HG03159 (cell line): ENCODE results near the gene CD300C.
"Not testable (repeated sequence)": the region's sequence is repeated elsewhere in the genome, so short reads cannot be mapped to it uniquely, and the experiment has no call there.

Source experiments
- ATAC-seq: cut with Tn5 transposase; IDR thresholded peaks from one replicate; pipeline ENCODE4 v1.9.1; 2021; ENCODE audit warnings: mild to moderate bottlenecking, moderate library complexity; ENCODE audit not compliant: unreplicated experiment

Gene CD300C

DNA sequence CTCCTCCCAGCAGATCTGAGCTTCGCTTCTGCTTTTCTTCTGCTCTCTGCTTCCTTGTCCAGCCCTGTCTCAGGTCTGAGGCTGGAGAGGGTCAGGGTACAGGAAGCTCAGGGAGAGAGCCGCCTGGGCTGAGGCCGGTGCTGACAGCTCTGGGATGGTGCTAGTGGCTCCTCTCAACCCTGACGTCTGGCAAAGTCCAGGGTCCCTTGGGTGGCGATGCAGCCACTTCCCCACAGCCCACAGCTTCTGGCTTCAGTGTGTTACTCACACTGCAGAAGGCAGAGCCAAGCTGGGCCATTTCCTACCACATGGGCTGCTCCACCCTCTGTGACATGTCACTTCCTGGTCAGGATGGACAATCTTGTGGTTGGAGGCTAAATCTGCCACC is at the start of gene CD300C:
Gene CD300C, minus strand, starts transcription at position 273 of the 388 bp plus-strand sequence. CDS start 333 bp downstream, outside the sequence.
- no peak for ATAC-seq

DNA sequence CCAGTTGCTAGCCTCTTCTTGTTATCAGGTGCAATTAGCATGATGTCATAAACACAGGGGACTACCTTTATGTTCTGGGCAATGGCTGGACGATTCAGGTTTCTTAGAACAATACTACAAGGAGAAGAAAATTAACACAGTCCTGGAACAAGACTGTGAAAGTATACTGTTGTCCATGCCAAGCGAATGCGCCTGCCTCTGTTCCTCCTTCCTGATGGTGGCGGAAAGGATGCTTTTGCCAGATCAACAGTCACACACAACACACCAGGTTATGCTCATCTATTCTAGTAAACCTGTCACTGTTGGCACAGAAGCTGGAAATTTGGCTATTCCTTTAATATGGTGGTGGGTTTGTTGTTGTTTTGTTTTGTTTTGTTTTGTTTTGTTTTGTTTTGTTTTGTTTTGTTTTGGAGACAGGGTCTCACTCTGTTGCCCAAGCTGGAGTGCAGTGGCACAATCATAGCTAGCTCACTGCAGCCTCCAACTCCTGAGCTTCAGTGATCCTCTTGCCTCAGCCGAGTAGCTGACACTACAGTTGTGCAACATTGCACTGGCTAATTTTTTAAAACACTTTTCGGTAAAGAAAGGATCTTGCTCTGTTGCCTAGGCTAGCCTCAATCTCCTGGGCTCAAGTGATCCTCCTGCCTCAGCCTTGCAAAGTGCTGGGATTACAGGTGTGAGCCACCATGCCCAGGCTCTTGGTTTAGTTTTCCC is 49.3 kb upstream of the CD300C start:
- no peak for ATAC-seq

DNA sequence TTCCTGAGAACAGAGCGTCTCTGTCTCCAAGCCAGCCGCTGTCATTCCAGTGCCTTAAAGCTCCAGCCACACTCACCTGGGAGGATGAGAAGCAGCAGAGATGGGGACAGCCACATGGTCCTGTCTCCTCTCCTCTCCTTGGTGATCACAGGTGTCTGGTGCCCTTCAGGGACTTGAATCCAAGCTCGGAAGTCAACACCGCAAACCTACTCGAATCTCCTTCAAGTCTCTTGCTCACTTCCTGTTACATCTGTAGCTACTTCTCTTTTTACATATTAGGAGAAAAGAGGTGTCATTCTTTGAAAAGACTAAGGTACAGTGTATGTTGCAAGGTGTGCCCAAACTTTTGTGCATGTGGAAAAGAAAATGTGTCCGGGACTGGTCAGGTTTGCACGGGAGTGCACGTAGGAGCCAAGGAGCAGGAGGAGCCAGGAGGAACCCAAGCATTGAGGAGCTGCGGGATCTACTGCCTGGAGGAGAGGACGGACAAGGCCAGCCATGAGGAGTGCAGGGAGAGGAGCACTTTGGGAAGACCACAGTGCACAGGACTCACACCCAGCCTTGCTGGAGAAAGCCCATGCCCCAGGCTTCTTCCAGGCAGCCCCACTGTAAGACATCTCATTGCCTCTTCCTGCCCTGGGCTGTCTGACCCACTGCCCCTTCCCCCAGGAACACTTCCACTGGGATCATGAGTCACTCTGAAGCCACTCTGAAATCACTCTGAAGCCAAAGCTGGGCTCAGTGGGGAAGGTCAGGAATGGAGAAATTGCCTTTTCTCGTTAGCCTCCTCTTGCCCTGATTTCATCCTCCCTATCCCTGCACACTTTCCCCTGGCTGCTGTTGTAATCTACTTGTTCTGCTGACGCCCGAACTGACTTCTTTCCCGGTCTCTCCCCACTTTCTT is 46.4 kb upstream of the CD300C start, which contains the start of gene CD300LD:
Gene CD300LD, minus strand, starts transcription at position 197 of the 904 bp plus-strand sequence. Its CDS starts 81 bp downstream, at position 116.
- no peak for ATAC-seq

DNA sequence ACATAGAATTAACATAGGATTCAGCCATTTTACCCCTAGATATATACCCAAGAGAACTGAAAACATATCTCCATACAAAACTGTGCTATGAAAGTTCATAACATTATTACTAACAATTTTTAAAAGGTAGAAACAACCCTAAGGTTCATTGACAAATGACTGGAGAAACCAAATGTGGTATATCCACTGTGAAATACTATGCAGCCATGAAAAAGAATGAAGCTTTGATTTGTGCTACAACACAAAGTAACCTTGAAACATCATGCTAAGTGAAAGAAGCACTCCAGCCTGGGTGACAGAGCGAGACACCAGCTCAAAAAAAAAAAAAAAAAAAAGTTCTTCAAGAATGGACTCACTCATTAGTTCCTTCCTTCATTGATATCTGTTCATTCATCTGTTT is 45.6 kb upstream of the CD300C start:
- ATAC-seq = no peak

DNA sequence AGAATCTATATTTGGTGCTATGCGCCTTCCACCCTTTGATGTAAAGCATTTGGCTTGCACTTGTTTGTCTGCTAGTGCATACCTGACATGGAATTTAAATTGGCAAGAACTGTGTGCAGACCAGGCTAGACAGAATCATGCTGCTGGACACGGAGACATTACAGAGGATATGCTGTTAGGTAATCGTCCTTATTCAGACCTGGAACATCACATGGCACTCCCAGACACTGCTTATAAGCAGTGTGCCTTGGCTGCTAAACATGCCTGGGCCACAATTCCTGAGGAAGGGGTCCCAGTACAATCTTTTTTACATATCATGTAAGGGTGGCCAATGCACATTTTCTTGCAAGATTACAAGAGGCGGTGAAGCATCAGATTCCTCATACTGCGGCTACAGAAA is 39.8 kb upstream of the CD300C start:
- ATAC-seq = no peak

DNA sequence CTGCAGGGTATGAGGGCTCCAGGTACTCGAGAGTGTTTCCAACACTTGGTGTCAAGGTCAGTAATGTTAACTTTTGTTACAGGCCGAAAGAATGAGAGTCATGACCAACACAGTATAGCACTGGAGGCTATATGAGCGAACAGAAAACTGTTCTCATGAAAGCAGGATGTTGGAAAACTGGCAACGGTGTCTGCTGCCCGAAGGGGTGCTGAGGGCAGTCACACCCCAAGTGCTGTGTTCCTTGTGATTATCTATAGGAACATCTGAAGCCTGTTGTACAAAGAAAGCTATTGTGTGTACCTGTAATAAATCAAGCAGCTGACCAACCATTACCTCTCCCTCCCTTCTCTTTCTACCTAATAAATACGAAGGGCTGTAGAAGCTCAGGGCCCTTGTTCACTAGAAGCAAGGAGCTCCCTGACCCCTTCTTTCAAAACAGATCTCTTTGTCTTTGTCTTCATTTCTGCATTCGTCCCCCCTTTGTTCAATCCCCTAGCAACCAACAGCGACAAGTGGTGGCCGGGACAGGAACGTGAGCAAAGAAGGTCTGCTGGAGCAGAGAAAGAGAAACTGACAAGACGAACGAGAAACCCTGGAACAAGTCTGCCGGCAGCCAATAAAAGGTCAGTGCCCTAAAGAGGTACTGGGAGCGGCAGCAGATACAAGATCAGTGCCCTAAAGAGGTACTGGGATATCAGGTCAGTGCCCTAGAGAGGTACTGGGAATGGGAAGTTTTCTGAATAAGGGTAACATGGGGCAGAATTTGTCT is 38.6 kb upstream of the CD300C start:
- no peak for ATAC-seq

DNA sequence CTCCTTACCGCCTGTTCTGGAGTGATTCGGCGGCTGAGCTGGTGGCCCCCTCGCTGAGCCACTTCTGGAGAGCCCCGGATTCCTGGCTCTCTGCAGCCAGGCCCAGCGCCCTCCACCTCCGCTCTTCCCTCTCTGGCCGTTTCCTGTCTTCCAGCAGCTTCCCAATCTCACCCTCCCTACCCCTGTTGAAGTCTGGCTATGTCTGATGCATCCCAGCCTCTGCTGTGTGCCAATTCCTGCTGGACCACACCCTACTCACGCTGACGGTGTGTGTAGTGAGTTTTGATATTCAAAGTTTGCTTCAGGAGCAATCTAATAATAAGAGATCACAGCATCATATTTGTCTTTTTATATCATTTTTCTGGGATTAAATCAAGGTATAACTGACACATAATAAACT is 36.7 kb upstream of the CD300C start:
- ATAC-seq = no peak

DNA sequence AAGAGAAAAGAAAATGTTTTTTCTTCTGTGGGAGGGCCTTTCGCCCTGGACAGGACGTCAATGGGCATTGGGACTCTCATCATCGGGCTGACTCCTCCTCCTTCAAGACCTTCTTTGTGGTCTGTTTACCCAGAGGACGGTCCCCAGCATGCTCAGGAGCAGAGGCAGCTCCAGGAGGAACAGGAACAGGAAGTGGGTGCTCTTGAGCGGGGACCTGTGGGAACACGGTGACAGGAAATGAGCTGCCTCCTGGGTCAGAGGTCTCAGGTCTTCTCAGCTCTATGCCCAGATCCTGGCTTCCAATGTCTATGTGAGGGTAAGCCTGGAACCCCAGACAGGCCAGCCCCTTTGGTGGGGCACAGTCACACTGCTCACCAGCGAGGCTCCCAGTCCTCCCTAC is 34.0 kb upstream of the CD300C start:
- ATAC-seq = no peak

DNA sequence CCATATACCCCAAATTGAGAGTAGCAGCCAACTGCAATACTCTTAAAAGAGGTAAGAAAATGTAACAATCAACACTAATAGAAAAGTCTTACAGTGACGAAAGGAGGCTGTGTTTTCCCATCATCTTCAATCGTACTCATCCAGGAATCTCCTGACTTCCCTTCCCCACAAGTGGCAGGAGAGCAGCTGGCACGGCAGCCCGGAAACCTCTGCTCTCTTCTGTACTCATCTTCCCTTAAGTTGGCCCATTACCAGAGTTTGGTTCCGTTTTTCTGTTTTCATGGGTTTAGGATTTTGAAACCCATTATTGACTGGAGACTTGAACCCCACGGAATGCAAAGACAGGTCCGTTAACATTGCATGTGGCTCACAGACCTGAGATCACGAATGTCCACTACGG is 33.1 kb upstream of the CD300C start:
- no peak for ATAC-seq

DNA sequence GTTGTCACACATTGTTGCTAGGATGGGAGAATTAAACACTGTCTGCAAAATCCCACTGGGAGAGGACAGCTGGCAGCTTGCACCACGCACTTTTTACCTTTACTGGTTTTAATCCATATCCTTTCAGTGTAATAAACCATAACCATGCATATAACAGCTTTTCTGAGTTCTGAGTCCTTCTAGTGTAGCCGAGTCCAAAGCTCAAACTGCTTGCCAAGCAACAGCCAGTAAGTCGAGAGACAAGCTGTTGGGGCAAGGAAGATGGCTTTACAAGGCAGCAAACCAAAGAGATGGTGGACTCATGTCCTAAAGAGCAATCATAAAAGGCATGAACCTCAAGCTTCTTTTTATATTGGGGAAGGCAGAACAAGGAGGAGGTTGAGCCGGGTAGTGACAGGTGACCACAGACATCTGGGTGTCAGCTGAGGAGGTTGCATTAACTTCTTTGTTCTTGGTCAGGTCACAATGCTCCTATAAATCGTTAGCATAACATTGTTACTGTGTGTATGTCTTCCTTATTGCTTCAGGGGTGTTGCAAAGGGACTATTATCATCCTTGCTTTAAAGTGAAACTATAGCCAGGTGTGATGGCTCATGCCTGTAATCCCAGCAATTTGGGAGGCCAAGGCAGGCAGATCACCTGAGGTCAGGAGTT is 28.7 kb upstream of the CD300C start:
- ATAC-seq = no peak

DNA sequence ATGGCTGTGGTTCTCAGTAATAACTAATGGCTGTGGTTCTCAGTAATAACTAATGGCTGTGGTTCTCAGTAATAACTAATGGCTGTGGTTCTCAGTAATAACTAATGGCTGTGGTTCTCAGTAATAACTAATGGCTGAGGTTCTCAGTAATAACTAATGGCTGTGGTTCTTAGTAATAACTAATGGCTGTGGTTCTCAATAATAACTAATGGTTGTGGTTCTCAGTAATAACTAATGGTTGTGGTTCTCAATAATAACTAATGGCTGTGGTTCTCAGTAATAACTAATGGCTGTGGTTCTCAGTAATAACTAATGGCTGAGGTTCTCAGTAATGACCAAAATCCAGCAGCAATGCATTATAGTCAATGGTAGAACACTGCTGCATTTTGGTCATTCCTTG is 27.7 kb upstream of the CD300C start:
- ATAC-seq = not testable (repeated sequence)

DNA sequence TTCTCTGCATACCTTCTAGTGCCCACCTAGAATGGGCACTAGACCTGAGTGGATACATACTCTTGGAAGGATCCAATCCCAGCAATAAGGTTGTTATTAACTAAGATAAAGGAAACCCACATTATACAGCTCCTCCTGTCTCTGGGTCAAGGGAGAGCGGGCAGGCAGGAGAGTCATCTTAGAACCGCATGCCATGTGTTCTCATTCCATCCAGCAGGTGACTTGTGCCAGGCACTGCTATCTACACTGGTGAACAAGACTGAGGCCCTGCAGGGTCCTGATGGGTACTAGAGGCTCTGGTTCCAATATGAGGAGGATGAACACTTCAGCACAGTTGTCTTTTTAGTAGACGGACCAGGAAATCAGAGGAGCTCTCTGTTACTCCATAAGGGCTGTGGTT is 27.3 kb upstream of the CD300C start:
- ATAC-seq = no peak

DNA sequence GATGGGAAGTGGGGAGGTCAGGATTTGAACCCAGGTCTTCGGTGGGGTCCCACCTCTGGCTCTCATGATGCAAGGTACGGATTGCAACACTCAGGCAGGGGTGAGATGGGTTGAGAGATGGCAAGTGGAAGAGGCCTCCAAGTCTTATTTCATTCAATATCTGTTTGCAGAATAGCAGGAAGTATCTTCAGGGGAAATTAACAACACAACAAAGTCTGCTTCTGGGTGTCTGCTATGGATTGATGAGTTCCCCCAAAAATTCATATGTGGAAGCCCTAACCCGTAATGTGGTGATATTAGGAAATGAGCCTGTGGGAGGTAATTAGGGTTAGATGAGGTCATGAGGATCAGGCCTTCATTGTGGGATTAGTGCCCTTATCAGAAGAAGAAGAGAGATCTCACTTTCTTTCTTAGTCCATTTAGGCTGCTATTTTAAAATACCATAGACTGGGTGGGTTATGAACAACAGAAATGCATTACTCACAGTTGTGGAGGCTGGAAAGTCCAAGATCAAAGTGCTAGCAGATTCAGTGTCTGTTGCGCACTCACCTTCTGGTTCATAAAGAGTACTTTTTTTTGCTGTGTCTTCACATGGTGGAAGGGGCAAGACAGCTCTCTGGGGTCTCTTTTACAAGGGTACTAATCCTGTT is 25.8 kb upstream of the CD300C start:
- no peak for ATAC-seq

DNA sequence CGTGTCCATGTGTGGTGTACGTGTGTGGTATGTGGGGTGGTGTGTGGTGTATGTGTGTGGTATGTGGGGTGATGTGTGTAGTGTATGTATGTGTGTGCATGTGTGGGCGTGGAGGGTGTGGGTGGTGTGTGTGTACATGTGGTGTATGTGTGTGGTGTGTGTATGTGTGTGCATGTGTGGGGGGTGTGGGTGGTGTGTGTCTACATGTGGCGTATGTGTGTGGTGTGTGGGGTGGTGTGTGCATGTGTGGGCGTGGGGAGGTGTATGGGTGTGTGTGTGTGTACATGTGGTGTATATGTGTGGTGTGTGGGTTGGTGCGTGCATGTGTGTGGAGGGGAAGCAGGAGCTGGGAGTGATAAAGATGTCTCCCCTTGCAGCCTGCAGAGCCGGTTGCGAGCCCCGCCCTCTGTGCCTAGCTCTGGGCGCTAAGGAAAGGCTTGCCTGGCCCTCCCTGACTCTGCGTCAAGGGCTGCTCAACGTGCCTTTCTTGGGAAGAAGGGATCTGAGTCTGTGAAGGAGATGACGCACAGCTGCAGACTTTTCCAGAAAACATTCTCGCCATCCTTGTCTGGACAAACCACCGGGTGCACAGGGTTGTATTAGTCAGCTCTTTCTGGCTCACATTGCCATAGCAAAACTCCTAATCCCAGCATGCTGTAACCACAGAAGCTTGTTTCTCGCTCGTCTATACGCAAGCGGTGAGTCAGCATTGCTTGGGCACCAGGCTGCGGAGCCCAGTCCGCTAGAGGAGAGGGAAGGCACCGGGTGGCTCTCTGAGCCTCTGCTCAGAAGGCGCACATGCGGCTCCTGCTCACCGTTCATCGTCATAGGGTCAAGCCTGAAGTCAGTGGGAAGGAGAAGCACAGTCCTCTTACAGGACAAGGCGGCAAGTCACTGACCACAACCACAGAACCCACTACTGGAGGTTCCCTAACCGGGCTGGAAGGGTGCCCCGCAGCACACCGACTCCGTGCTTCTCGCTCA is 23.4 kb upstream of the CD300C start:
- ATAC-seq = no peak

DNA sequence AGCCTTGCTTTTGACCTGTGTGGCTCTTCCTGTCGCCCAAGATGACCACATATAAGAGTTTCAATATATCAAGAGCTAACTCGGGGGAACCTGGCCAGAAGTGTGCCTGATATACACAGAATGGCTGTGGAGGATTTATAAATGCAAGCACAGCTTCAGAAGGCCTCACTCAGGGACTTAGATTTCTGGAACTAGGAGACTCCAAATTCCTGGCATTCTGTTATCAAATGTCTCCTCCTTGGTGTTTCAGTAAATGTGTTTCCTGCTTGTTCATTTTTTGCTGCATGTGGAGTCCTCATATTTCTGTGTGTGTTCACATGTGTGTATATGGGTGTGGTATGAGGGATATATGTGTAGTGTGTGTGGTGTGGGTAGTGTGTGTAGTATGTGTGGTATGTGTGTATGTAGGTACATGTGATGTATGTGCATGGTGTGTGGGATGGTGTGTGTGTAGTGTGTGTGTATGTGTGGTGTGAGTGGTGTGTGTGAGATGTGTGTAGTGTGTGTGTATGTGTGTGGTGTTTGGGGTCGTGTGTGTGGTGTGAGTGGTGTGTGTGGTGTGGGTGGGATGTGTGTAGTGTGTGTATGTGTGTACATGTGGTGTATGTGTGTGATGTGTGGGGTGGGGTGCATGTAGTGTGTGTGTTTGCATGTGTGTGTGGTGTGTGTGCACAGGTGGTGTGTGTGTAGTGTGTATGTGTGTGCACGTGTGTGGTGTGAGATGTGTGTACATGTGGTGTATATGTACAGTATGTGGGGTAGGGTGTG is 22.4 kb upstream of the CD300C start:
- ATAC-seq = no peak

DNA sequence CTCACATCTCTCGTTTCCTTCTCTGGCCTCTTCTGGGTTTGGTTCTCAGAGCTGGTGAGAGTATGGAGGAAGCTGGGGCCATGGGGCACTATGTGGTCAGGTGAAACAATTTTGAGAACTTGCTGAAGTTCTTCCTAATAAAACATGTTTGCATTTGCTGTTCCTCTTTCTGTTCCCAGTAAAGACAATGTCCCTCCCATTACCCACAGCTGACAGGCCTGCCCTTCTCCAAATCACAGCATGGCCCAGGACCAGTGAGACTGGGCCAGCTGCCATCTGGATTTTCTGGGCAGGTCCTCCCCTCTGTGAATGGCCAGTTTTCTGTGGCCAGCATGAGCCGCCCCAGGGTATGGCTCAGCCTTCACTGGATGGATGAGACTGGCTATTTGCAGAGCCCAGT is 21.5 kb upstream of the CD300C start, which contains the start of gene CD300H:
Gene CD300H, minus strand, starts transcription at position 113 of the 400 bp plus-strand sequence.
- ATAC-seq = no peak

DNA sequence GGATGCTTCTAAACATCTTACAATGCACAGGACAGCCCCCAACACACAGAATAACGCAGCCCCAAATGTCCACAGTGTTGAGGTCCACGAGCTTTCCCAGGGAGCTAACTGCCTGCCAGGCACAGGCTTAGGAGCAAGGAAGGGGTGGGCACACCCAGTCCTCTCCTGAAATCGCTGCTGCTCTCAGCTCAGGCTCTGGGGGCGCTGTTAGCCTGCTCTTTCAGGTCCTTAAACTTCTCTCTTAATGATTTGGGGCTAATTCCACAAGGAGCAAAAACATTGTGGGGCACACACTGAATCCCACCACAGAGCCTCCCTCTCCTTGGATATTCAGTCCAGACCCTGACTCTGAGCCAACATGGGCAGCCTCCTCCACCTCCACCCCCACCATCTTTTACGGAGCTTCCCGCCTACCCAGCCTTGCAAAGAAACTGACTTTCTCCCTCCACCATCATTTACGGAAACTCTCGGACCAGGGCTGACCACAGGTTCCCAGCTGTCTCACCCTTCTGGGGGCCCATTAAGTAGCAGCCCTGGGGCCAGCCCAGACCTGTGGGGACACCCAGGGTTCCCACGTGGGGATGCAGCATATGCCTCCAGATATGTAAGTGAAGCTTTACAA is 20.3 kb upstream of the CD300C start:
- no peak for ATAC-seq

DNA sequence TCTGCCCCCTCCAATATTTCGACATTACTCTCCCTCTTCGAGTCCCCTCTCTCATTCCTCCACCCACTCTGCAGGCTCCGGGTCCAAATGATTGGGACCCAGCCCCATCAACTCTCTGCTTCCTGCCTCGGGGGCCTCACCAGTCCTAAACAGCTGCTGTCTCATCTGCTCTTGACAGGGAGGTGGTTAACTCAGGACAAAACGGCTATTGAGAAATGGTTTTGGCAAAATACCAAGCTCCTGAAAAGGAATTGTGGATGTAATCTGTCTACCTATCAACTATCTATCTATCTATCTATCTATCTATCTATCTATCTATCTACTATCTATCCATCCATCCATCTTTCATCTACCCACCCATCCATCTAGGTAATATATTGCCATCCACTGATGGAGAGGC is 19.2 kb upstream of the CD300C start:
- no peak for ATAC-seq
